GM23338 (cell line): ENCODE results near the gene SMARCA2. TPM values are rescaled to one million over a fixed set of nuclear protein-coding genes. Genes with fewer than 3 reads are reported as not detected.

ENCODE experiments used
- ATAC-seq: fragments of 200-7000 bp; cut with Tn5 transposase; 3 replicates; pipeline ENCODE4 v1.9.1; 2020
- DNase-seq: peaks from one replicate; pipeline ENCODE4 v3.0.0-alpha.2; 2015; ENCODE audit warnings: low spot score
- H2AFZ ChIP-seq: fragments of 200-600 bp; sonication (generic); 2 replicates; pipeline ENCODE4 v1.8.0; 2016; ENCODE audit warnings: antibody characterized with exemption, mild to moderate bottlenecking, moderate library complexity
- H3F3A ChIP-seq: fragments of 200-600 bp; sonication (generic); replicated peaks from 2 replicates; pipeline ENCODE4 v1.8.0; 2017; ENCODE audit warnings: antibody characterized with exemption, mixed run types, low read depth
- H3K27ac ChIP-seq: fragments of 200-600 bp; sonication (generic); 2 replicates; pipeline ENCODE4 v1.6.1; 2016; ENCODE audit warnings: low read depth
- H3K27me3 ChIP-seq: fragments of 200-600 bp; sonication (generic); 2 replicates; pipeline ENCODE4 v1.8.0; 2016; ENCODE audit warnings: mild to moderate bottlenecking, mixed run types, moderate library complexity; ENCODE audit not compliant: insufficient read depth
- H3K36me3 ChIP-seq: fragments of 200-600 bp; sonication (generic); 2 replicates; pipeline ENCODE4 v1.8.0; 2016; ENCODE audit warnings: mild to moderate bottlenecking; ENCODE audit not compliant: insufficient read depth
- H3K4me1 ChIP-seq: fragments of 200-600 bp; sonication (generic); 2 replicates; pipeline ENCODE4 v1.8.0; 2016; ENCODE audit warnings: mild to moderate bottlenecking, moderate library complexity; ENCODE audit not compliant: insufficient read depth
- H3K4me2 ChIP-seq: fragments of 200-600 bp; sonication (generic); 2 replicates; pipeline ENCODE4 v1.7.1; 2017; ENCODE audit warnings: mixed run types
- H3K4me3 ChIP-seq: fragments of 200-600 bp; sonication (generic); 2 replicates; pipeline ENCODE4 v1.6.1; 2016; ENCODE audit warnings: mixed run types
- H3K79me2 ChIP-seq: fragments of 200-600 bp; sonication (generic); replicated peaks from 2 replicates; pipeline ENCODE4 v1.8.0; 2017; ENCODE audit warnings: mild to moderate bottlenecking; ENCODE audit not compliant: insufficient read depth
- H3K9me2 ChIP-seq: fragments of 200-600 bp; sonication (generic); 2 replicates; pipeline ENCODE4 v1.8.0; 2017; ENCODE audit not compliant: insufficient read depth
- H4K20me1 ChIP-seq: fragments of 200-600 bp; sonication (generic); replicated peaks from 2 replicates; pipeline ENCODE4 v1.8.0; 2017; ENCODE audit warnings: mild to moderate bottlenecking; ENCODE audit not compliant: insufficient read depth
- H3K27ac Mint-ChIP-seq: 2 replicates; pipeline ENCODE4 v1.8.0; 2020; ENCODE audit warnings: inconsistent platforms, mild to moderate bottlenecking, moderate library complexity, mixed read lengths
- H3K27me3 Mint-ChIP-seq: 3 replicates; pipeline ENCODE4 v1.8.0; 2022; ENCODE audit warnings: low read depth, mild to moderate bottlenecking, moderate library complexity, mixed read lengths, inconsistent platforms; ENCODE audit not compliant: insufficient read depth, poor library complexity
- H3K36me3 Mint-ChIP-seq: 3 replicates; pipeline ENCODE4 v1.8.0; 2021; ENCODE audit warnings: low read depth, mild to moderate bottlenecking, inconsistent platforms, moderate library complexity, mixed read lengths
- H3K4me1 Mint-ChIP-seq: 3 replicates; pipeline ENCODE4 v1.8.0; 2020; ENCODE audit warnings: mild to moderate bottlenecking, inconsistent platforms, mixed read lengths
- H3K4me3 Mint-ChIP-seq: 3 replicates; pipeline ENCODE4 v1.8.0; 2021; ENCODE audit warnings: moderate library complexity, mild to moderate bottlenecking, inconsistent platforms, mixed read lengths
- H3K9me3 Mint-ChIP-seq: 3 replicates; pipeline ENCODE4 v1.8.0; 2020; ENCODE audit warnings: moderate library complexity, mild to moderate bottlenecking, inconsistent platforms, mixed read lengths
- CREB1 ChIP-seq: fragments of 250-450 bp; sonication (Bioruptor Pico); IDR thresholded peaks from 2 replicates; pipeline ENCODE4 v1.5.0; 2020; ENCODE audit warnings: low read depth, mild to moderate bottlenecking, moderate library complexity
- EZH2 ChIP-seq: fragments of 200-600 bp; sonication (generic); IDR thresholded peaks from one replicate; pipeline ENCODE4 v1.8.0; 2017; ENCODE audit warnings: antibody characterized with exemption, mild to moderate bottlenecking, low read depth; ENCODE audit not compliant: unreplicated experiment
- EZH2phosphoT487 ChIP-seq: fragments of 200-600 bp; sonication (generic); IDR thresholded peaks from one replicate; pipeline ENCODE4 v1.8.1; 2018; ENCODE audit warnings: antibody characterized with exemption; ENCODE audit not compliant: unreplicated experiment
- JUNB ChIP-seq: IDR thresholded peaks from one replicate; pipeline ENCODE4 v1.6.1; 2016; ENCODE audit warnings: antibody characterized with exemption; ENCODE audit not compliant: unreplicated experiment
- NANOG ChIP-seq: IDR thresholded peaks from 2 replicates; pipeline ENCODE4 v1.6.1; 2016; ENCODE audit warnings: antibody characterized with exemption, borderline replicate concordance
- STAT1 ChIP-seq: IDR thresholded peaks from one replicate; pipeline ENCODE4 v1.6.1; 2016; ENCODE audit warnings: antibody characterized with exemption; ENCODE audit not compliant: unreplicated experiment
- ZNF114 ChIP-seq: fragments of 250-450 bp; sonication (Bioruptor Pico); IDR thresholded peaks from 2 replicates; pipeline ENCODE4 v1.5.0; 2020; ENCODE audit warnings: mild to moderate bottlenecking, moderate library complexity
- ZNF331 ChIP-seq: fragments of 250-450 bp; sonication (Bioruptor Pico); IDR thresholded peaks from 2 replicates; pipeline ENCODE4 v1.5.0; 2020; ENCODE audit warnings: low read depth, mild to moderate bottlenecking, moderate library complexity
- polyA plus RNA-seq: library from polyadenylated mRNA; unstranded; fragments of >200 nt; fragmentation: Nextera tagmentation; extraction: Ambion mirVana; gene quantifications from 2 replicates; pipeline ENCODE4 v1.2.1, GENCODE V29; 2016
- total RNA-seq: library from RNA; depleted of rRNA; stranded (reverse); fragments of >200 nt; shearing (Covaris generic); gene quantifications from 2 replicates; pipeline ENCODE4 v1.2.3, GENCODE V29; 2014
- TF ChIP-seq, protein P1 (sequence below), 2 experiments: fragments of 200-600 bp in 1 of 2; sonication (generic) in 1 of 2; conservative IDR thresholded peaks; 2 replicates each; pipeline versions ENCODE4 v1.5.1 to v1.6.1; 2016 to 2017; ENCODE audit warnings: antibody characterized with exemption in 2 of 2, low read depth in 2 of 2, mild to moderate bottlenecking in 2 of 2, moderate library complexity in 1 of 2
- TF ChIP-seq, protein P2 (sequence below): IDR thresholded peaks from one replicate; pipeline ENCODE4 v1.6.1; 2018; ENCODE audit warnings: antibody characterized with exemption; ENCODE audit not compliant: unreplicated experiment
- TF ChIP-seq, protein P3 (sequence below): fragments of 250-450 bp; sonication (Bioruptor Pico); IDR thresholded peaks from 2 replicates; pipeline ENCODE4 v1.5.0; 2020; ENCODE audit warnings: mild to moderate bottlenecking, moderate library complexity
- TF ChIP-seq, protein P4 (sequence below): IDR thresholded peaks from 2 replicates; pipeline ENCODE4 v1.6.1; 2016; ENCODE audit warnings: antibody characterized with exemption

Gene SMARCA2
- total and polyA plus RNA-seq, 2 experiments from 2014 or later: 21.7 to 21.9 TPM

DNA sequence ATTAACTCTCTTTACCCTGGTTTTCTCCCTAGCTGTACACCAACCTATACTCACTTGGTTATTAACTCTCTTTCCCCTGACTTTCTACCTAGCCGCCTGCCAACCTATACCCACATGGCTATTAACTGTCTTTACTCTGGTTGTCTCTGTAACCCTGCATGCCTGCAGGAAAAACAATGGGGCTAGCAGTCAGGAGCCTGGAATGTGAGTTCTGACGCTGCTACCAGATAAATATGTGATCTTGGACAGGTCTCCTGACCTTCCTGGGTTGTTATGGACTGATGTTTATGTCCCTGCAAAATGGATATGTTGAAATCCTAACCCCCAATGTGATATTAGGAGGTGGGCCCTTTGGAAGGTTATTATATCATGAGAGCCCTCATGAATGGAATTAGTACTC, 119.2 kb downstream of the SMARCA2 start:
- H3K27me3 ChIP-seq: no peaks in the 10 kb centered on the region
- no peak overlapping the region; the same call in 1 of the 2 replicates for H3K27ac Mint-ChIP-seq
- H3K36me3 Mint-ChIP-seq: peaks cover 6% of the 10 kb centered on the region; the same call in 2 of the 3 replicates
- no peaks in the 10 kb centered on the region; the same call in 1 of the 3 replicates for H3K9me3 Mint-ChIP-seq
- H3F3A ChIP-seq: no peaks in the 10 kb centered on the region
- H3K9me2 ChIP-seq: peaks cover 5% of the 10 kb centered on the region; the same call in 1 of the 2 replicates
- no peak overlapping the region; the same call in 1 of the 2 replicates for H2AFZ ChIP-seq
- H3K4me1 ChIP-seq: no peaks in the 10 kb centered on the region
- H3K79me2 ChIP-seq: no peaks in the 10 kb centered on the region
- H3K27ac ChIP-seq: no peak overlapping the region
- no peaks in the 10 kb centered on the region for H3K36me3 ChIP-seq
- H3K4me1 Mint-ChIP-seq: 0 out of 3 replicates have a peak, but pooled peaks cover 4% of the 10 kb centered on the region
- no peaks in the 10 kb centered on the region for H4K20me1 ChIP-seq
- DNase-seq (no peak), ATAC-seq (no peak)
- H3K4me3 Mint-ChIP-seq: no peak overlapping the region
- H3K27me3 Mint-ChIP-seq: peaks cover 2% of the 10 kb centered on the region
- H3K4me2 ChIP-seq: no peak overlapping the region
- no peak for TF ChIP-seq STAT1
- TF ChIP-seq EZH2phosphoT487: no peak
- TF ChIP-seq, protein P1, sequence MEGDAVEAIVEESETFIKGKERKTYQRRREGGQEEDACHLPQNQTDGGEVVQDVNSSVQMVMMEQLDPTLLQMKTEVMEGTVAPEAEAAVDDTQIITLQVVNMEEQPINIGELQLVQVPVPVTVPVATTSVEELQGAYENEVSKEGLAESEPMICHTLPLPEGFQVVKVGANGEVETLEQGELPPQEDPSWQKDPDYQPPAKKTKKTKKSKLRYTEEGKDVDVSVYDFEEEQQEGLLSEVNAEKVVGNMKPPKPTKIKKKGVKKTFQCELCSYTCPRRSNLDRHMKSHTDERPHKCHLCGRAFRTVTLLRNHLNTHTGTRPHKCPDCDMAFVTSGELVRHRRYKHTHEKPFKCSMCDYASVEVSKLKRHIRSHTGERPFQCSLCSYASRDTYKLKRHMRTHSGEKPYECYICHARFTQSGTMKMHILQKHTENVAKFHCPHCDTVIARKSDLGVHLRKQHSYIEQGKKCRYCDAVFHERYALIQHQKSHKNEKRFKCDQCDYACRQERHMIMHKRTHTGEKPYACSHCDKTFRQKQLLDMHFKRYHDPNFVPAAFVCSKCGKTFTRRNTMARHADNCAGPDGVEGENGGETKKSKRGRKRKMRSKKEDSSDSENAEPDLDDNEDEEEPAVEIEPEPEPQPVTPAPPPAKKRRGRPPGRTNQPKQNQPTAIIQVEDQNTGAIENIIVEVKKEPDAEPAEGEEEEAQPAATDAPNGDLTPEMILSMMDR (conservative IDR thresholded peaks at IDR 0.05; ENCODE audit: low read depth in 2 of 2): no peak
- TF ChIP-seq, protein P2, sequence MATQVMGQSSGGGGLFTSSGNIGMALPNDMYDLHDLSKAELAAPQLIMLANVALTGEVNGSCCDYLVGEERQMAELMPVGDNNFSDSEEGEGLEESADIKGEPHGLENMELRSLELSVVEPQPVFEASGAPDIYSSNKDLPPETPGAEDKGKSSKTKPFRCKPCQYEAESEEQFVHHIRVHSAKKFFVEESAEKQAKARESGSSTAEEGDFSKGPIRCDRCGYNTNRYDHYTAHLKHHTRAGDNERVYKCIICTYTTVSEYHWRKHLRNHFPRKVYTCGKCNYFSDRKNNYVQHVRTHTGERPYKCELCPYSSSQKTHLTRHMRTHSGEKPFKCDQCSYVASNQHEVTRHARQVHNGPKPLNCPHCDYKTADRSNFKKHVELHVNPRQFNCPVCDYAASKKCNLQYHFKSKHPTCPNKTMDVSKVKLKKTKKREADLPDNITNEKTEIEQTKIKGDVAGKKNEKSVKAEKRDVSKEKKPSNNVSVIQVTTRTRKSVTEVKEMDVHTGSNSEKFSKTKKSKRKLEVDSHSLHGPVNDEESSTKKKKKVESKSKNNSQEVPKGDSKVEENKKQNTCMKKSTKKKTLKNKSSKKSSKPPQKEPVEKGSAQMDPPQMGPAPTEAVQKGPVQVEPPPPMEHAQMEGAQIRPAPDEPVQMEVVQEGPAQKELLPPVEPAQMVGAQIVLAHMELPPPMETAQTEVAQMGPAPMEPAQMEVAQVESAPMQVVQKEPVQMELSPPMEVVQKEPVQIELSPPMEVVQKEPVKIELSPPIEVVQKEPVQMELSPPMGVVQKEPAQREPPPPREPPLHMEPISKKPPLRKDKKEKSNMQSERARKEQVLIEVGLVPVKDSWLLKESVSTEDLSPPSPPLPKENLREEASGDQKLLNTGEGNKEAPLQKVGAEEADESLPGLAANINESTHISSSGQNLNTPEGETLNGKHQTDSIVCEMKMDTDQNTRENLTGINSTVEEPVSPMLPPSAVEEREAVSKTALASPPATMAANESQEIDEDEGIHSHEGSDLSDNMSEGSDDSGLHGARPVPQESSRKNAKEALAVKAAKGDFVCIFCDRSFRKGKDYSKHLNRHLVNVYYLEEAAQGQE: no peak
- TF ChIP-seq JUNB: no peak
- no peak for TF ChIP-seq ZNF331 (CRISPR knock-in tag)
- TF ChIP-seq, protein P3, sequence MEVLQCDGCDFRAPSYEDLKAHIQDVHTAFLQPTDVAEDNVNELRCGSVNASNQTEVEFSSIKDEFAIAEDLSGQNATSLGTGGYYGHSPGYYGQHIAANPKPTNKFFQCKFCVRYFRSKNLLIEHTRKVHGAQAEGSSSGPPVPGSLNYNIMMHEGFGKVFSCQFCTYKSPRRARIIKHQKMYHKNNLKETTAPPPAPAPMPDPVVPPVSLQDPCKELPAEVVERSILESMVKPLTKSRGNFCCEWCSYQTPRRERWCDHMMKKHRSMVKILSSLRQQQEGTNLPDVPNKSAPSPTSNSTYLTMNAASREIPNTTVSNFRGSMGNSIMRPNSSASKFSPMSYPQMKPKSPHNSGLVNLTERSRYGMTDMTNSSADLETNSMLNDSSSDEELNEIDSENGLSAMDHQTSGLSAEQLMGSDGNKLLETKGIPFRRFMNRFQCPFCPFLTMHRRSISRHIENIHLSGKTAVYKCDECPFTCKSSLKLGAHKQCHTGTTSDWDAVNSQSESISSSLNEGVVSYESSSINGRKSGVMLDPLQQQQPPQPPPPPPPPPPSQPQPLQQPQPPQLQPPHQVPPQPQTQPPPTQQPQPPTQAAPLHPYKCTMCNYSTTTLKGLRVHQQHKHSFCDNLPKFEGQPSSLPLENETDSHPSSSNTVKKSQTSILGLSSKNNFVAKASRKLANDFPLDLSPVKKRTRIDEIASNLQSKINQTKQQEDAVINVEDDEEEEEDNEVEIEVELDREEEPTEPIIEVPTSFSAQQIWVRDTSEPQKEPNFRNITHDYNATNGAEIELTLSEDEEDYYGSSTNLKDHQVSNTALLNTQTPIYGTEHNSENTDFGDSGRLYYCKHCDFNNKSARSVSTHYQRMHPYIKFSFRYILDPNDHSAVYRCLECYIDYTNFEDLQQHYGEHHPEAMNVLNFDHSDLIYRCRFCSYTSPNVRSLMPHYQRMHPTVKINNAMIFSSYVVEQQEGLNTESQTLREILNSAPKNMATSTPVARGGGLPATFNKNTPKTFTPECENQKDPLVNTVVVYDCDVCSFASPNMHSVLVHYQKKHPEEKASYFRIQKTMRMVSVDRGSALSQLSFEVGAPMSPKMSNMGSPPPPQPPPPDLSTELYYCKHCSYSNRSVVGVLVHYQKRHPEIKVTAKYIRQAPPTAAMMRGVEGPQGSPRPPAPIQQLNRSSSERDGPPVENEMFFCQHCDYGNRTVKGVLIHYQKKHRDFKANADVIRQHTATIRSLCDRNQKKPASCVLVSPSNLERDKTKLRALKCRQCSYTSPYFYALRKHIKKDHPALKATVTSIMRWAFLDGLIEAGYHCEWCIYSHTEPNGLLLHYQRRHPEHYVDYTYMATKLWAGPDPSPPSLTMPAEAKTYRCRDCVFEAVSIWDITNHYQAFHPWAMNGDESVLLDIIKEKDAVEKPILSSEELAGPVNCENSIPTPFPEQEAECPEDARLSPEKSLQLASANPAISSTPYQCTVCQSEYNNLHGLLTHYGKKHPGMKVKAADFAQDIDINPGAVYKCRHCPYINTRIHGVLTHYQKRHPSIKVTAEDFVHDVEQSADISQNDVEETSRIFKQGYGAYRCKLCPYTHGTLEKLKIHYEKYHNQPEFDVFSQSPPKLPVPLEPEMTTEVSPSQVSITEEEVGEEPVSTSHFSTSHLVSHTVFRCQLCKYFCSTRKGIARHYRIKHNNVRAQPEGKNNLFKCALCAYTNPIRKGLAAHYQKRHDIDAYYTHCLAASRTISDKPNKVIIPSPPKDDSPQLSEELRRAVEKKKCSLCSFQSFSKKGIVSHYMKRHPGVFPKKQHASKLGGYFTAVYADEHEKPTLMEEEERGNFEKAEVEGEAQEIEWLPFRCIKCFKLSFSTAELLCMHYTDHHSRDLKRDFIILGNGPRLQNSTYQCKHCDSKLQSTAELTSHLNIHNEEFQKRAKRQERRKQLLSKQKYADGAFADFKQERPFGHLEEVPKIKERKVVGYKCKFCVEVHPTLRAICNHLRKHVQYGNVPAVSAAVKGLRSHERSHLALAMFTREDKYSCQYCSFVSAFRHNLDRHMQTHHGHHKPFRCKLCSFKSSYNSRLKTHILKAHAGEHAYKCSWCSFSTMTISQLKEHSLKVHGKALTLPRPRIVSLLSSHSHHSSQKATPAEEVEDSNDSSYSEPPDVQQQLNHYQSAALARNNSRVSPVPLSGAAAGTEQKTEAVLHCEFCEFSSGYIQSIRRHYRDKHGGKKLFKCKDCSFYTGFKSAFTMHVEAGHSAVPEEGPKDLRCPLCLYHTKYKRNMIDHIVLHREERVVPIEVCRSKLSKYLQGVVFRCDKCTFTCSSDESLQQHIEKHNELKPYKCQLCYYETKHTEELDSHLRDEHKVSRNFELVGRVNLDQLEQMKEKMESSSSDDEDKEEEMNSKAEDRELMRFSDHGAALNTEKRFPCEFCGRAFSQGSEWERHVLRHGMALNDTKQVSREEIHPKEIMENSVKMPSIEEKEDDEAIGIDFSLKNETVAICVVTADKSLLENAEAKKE (CRISPR knock-in tag): no peak
- no peak for TF ChIP-seq ZNF114
- TF ChIP-seq EZH2: no peak
- TF ChIP-seq NANOG: no peak
- TF ChIP-seq CREB1: no peak
- TF ChIP-seq, protein P4, sequence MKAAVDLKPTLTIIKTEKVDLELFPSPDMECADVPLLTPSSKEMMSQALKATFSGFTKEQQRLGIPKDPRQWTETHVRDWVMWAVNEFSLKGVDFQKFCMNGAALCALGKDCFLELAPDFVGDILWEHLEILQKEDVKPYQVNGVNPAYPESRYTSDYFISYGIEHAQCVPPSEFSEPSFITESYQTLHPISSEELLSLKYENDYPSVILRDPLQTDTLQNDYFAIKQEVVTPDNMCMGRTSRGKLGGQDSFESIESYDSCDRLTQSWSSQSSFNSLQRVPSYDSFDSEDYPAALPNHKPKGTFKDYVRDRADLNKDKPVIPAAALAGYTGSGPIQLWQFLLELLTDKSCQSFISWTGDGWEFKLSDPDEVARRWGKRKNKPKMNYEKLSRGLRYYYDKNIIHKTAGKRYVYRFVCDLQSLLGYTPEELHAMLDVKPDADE: no peak
- H3K4me3 ChIP-seq: no peak overlapping the region
